Ovary (tissue), 9 donors: Measurements from ENCODE around the gene IGF1R. TPM values are rescaled to one million over a fixed set of nuclear protein-coding genes. Genes with fewer than 3 reads are reported as not detected.

Source experiments
- DNase-seq, 5 donors: peaks; one replicate each; pipeline ENCODE4 v3.0.0-alpha.2; 2019 to 2020
- H3K27ac ChIP-seq, 2 donors: fragments of 200-600 bp; one replicate each; pipeline versions ENCODE4 v1.5.1 to v1.8.0; 2019 to 2022
- H3K27me3 ChIP-seq: fragments of 200-600 bp; one replicate; pipeline ENCODE4 v1.8.0; 2022
- H3K36me3 ChIP-seq: fragments of 200-600 bp; sonication (generic); one replicate; pipeline ENCODE4 v1.5.1; 2019
- H3K4me1 ChIP-seq: one replicate; pipeline ENCODE4 v1.8.1; 2013; ENCODE audit warnings: mild to moderate bottlenecking, moderate library complexity; ENCODE audit not compliant: insufficient read depth
- H3K4me3 ChIP-seq: fragments of 200-600 bp; sonication (generic); one replicate; pipeline ENCODE4 v1.5.1; 2017
- H3K9me3 ChIP-seq, 2 donors: fragments of 200-600 bp in 1 of 2; sonication (generic) in 1 of 2; one replicate each; pipeline versions ENCODE4 v1.5.1 to v1.8.1; 2013 to 2019; ENCODE audit warnings: mild to moderate bottlenecking in 1 of 2, moderate library complexity in 1 of 2
- EP300 ChIP-seq: sonication (generic); formaldehyde crosslinking; IDR thresholded peaks from one replicate; pipeline ENCODE4 v1.6.1; 2017; ENCODE audit warnings: antibody characterized with exemption
- POLR2A ChIP-seq: fragments of 450-650 bp; IDR thresholded peaks from one replicate; pipeline ENCODE4 v1.6.1; 2017; ENCODE audit warnings: antibody characterized with exemption, mild to moderate bottlenecking, moderate library complexity
- WGBS, 3 donors: extraction: QIAGEN DNeasy Blood & Tissue Kit in 1 of 3; methylation state at CpG; one replicate each; pipeline versions ENCODE4 v1.1.5 to v1.1.7; 2013 to 2017; 5-methylcytosine and 5-hydroxymethylcytosine counted together
- intact Hi-C, 4 donors: fragments of 100-400 bp; cut with DNase I; formaldehyde crosslinking; loops; one replicate each; pipeline versions ENCODE4 v1.11.0 to v1.15.1; 2022 to 2023
- polyA plus RNA-seq, 2 donors: library from polyadenylated mRNA; stranded (reverse); fragments of 200-250 nt in 1 of 2; fragments of 350-450 nt in 1 of 2; fragmentation: Illumina TruSeq in 1 of 2; extraction: RNeasy Lipid Tissue Mini Kit (QIAGEN cat#74804) in 1 of 2; gene quantifications; one replicate each; pipeline ENCODE4 v1.2.3, GENCODE V29; 2013 to 2014
- total RNA-seq, 7 donors: library from RNA; depleted of rRNA in 2 of 7; stranded (reverse); fragments of >200 nt in 2 of 7; fragmentation: NEBNext Ultra II Directional in 3 of 7; extraction: Animal tissue kit (Norgen Biotek cat#: 25700) in 3 of 7; gene quantifications; one replicate each; pipeline versions ENCODE4 v1.1.0 to v1.2.4, GENCODE V29; 2016 to 2023
- TF ChIP-seq, protein P1 (sequence below), 3 donors: fragments of 450-650 bp in 2 of 3; fragments of 200-600 bp in 1 of 3; IDR thresholded peaks; one replicate each; pipeline versions ENCODE4 v1.5.1 to v1.8.0; 2016 to 2022; ENCODE audit warnings: antibody characterized with exemption in 3 of 3, mild to moderate bottlenecking in 1 of 3
- donor health status: DM: no; HTN: no; CAD: no; lungs with moderate emphysema.
- donor health status: DM: no; HTN: no; CAD: no.
- donor health status: Bipolar disorder and iron deficiency.
- donor health status: DM: yes; HTN: yes; CAD: no.
- donor health status: DM: no; HTN: no; CAD: no.
- donor health status: DM: yes; HTN: yes; CAD: no.

IGF1R gene
- total and polyA plus RNA-seq, 9 donors, result 15.4 to 88.7 (median 68.9) TPM

DNA sequence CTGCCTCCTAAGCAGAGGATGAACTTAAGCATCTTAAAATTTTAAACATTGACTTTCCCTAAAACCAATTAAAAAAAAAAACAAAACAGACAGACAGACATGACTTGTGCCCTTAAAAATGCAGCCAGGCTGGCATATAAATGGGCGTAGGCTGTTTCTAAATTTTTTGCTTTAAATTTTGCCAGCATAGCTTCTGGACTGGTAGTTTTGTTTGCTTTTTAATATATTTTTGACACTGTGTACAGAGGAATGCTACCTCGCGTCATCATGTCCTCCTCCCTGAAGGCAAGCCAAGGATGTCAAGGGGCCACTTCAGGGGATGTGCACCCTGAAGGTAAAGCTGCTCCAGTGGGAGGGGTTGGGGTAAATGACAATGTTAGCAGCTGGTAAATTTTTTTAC is 224.4 kb downstream of the IGF1R start:
- Histone ChIP-seq H3K27me3 (no peaks in the 10 kb centered on the region), H3K36me3 (no peaks in the 10 kb centered on the region), H3K4me3 (no peak overlapping the region), H3K4me1 (peaks cover 22% of the 10 kb centered on the region), H3K9me3 (no peaks in the 10 kb centered on the region), H3K27ac (no peak overlapping the region)
- intact Hi-C loops, result no loop called here
- no peak for DNase-seq
- no peak for TF ChIP-seq EP300
- no peak for TF ChIP-seq POLR2A
- TF ChIP-seq, protein P1, sequence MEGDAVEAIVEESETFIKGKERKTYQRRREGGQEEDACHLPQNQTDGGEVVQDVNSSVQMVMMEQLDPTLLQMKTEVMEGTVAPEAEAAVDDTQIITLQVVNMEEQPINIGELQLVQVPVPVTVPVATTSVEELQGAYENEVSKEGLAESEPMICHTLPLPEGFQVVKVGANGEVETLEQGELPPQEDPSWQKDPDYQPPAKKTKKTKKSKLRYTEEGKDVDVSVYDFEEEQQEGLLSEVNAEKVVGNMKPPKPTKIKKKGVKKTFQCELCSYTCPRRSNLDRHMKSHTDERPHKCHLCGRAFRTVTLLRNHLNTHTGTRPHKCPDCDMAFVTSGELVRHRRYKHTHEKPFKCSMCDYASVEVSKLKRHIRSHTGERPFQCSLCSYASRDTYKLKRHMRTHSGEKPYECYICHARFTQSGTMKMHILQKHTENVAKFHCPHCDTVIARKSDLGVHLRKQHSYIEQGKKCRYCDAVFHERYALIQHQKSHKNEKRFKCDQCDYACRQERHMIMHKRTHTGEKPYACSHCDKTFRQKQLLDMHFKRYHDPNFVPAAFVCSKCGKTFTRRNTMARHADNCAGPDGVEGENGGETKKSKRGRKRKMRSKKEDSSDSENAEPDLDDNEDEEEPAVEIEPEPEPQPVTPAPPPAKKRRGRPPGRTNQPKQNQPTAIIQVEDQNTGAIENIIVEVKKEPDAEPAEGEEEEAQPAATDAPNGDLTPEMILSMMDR (IDR thresholded peaks at IDR 0.05), result no peak
- 81 to 89% (median 83%) methylated on average over 3 of the region's 3 CpGs for WGBS, 3 donors

DNA sequence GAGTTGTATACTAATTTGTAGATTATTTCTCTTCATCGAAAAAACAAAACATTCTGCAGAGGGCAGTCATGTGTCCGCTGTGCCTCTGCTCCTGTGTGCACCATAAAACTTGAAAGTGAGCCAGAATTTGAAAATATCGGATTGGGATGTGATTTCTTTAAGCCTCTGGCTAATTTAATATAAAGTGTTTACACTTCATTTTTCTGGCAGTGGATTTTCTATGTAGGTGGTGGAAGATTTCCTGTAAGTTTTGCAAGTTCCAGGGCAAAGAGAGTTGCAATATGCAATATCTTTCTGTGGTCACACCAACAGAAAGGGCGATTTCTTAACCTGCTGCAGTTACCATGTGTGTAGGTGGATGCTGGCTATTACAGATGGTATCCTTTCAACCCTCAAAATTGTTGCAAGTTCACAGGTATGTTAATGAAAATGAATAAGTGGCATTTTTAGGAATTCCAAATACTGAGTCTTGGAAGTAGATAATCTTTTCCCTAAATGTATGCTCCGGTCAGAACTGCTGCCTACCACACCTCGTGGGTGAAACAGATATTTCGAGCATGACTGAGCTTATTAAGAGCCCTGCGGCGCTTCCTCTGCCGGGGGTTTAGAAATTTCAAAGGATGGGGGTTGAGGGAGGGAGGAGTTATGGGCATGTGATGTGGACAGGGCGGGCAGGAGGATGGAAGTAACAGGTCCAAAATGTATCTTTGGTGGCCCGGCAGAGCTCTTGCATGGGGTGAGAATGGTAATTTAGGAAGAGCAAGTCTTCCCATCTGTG is 225.3 kb downstream of the IGF1R start:
- Histone ChIP-seq H3K9me3 (no peaks in the 10 kb centered on the region), H3K36me3 (no peaks in the 10 kb centered on the region), H3K4me1 (peaks cover 22% of the 10 kb centered on the region), H3K27ac (peak overlapping the region in 1 of 2 donors; percentile 64), H3K27me3 (no peaks in the 10 kb centered on the region), H3K4me3 (no peak overlapping the region)
- 55 to 68% (median 61%) methylated on average over 12 of the region's 12 CpGs for WGBS, 3 donors
- DNase-seq, result no peak
- TF ChIP-seq EP300 (no peak), POLR2A (no peak)
- TF ChIP-seq, protein P1 (IDR thresholded peaks at IDR 0.05), result no peak
- intact Hi-C loops, result no loop called here

DNA sequence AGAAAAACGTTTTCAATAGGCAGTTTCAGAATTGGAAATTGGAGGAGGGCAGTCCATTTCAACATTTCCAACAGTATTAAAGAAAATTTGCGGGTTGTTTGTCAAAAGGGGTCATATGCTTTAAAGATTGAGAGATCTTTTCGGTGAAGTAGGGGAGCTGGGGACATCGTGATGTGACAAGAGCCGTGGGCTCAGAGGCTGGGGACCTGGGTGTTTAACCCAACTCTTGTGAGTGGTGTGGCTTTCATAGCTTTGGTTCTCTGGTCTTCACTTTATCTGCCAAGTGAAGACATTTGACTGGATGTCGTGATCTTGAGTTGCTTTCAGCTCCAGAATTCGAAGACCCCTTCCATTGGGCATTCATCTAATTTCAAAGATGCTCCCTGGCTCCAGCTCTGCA is 226.0 kb downstream of the IGF1R start:
- intact Hi-C loops, result no loop called here
- DNase-seq, result no peak
- no peaks in the 10 kb centered on the region for H3K27me3 ChIP-seq
- TF ChIP-seq, protein P1 (IDR thresholded peaks at IDR 0.05), result no peak
- TF ChIP-seq EP300, result no peak
- no peak for TF ChIP-seq POLR2A
- peak overlapping the region in 1 of 2 donors; percentile 64 for H3K27ac ChIP-seq
- H3K36me3 ChIP-seq, result no peaks in the 10 kb centered on the region
- WGBS, 3 donors, result 64 to 72% (median 65%) methylated on average over 7 of the region's 7 CpGs
- H3K4me1 ChIP-seq, result peaks cover 23% of the 10 kb centered on the region
- H3K4me3 ChIP-seq, result no peak overlapping the region
- no peaks in the 10 kb centered on the region for H3K9me3 ChIP-seq

DNA sequence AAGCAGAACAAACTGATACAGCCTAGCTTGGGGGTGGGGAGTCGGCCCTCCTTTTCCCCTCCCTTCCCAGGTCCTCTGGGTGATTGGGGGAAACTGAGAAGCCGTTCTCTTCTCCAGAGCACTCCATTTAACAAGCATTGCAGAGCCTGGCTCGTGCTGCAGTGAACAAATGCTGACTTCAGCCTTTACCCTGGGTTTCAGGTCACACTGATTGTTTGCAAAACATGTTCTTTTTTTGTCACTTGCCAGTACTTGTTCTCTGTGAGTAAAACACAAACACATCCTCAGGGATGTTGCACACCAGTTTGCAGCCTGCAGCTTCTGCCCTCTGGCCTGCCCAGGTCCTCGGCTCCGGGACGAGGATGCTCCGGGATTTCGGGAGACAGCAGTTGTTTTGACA is 226.4 kb downstream of the IGF1R start:
- peak in 1 of 5 donors; percentile 49 for DNase-seq
- Histone ChIP-seq H3K4me1 (peaks cover 23% of the 10 kb centered on the region), H3K27ac (peak overlapping the region in 1 of 2 donors; percentile 64), H3K4me3 (no peak overlapping the region), H3K9me3 (no peaks in the 10 kb centered on the region), H3K36me3 (no peaks in the 10 kb centered on the region), H3K27me3 (no peaks in the 10 kb centered on the region)
- intact Hi-C loops, result loop anchor here in 1 of 4 donors (5.0 kb wide), 1 partner anchor 432 kb away; no protein-coding TSS in a partner anchor
- TF ChIP-seq EP300 (no peak), POLR2A (no peak)
- TF ChIP-seq, protein P1 (IDR thresholded peaks at IDR 0.05), result no peak
- 5 to 17% (median 7%) methylated on average over 8 of the region's 8 CpGs for WGBS, 3 donors
